ENCODE measurements around the gene MDM4. TPM values are rescaled to one million over a fixed set of nuclear protein-coding genes. Genes with fewer than 3 reads are reported as not detected.

MDM4 gene
- polyA plus RNA-seq, 1 experiment = 21.4 TPM

DNA sequence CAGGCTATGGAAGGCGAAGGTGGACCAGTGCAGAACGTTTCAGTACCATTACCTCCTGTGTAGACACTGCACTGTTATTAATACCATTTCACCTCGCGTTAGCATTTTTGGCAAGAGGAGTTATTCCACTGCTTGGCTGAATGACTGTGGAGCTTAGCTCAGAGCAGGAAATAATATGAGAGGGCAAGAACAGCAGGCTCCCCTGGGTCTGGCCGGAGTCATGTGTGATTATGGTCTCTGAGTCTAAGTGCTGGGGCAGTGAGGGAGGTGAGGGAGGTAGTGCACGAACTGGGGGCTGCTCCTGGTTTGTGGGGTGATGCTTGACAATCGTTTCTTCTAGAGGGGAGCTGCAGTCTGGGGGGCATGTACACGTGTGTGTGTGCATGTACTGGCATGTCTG, 82.9 kb downstream of the MDM4 start:
- peaks cover 40% of the 10 kb centered on the region for H3K27me3 ChIP-seq (ENCODE audit: control insufficient read depth, insufficient read depth, low read length)
- ChIA-PET CTCF (interaction anchor here (1.7 kb wide), 1 partner anchor 148 kb away, joined by 5 read pairs; no protein-coding TSS in a partner anchor), POLR2A (no interaction called here)
- no peaks in the 10 kb centered on the region; the same call in 1 of the 2 replicates for H3K9me3 ChIP-seq (ENCODE audit: control insufficient read depth, insufficient read depth, low read length)
- DNase-seq (ENCODE audit: low read depth, low spot score) = no peak
- TF ChIP-seq, protein P1, sequence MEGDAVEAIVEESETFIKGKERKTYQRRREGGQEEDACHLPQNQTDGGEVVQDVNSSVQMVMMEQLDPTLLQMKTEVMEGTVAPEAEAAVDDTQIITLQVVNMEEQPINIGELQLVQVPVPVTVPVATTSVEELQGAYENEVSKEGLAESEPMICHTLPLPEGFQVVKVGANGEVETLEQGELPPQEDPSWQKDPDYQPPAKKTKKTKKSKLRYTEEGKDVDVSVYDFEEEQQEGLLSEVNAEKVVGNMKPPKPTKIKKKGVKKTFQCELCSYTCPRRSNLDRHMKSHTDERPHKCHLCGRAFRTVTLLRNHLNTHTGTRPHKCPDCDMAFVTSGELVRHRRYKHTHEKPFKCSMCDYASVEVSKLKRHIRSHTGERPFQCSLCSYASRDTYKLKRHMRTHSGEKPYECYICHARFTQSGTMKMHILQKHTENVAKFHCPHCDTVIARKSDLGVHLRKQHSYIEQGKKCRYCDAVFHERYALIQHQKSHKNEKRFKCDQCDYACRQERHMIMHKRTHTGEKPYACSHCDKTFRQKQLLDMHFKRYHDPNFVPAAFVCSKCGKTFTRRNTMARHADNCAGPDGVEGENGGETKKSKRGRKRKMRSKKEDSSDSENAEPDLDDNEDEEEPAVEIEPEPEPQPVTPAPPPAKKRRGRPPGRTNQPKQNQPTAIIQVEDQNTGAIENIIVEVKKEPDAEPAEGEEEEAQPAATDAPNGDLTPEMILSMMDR (IDR thresholded peaks at IDR 0.05; ENCODE audit: low read depth, low read length) = no peak
- no peak overlapping the region for H3K27ac ChIP-seq (ENCODE audit: low read depth, low read length)
- H3K4me3 ChIP-seq (ENCODE audit: low read depth, low read length) = no peak overlapping the region

DNA sequence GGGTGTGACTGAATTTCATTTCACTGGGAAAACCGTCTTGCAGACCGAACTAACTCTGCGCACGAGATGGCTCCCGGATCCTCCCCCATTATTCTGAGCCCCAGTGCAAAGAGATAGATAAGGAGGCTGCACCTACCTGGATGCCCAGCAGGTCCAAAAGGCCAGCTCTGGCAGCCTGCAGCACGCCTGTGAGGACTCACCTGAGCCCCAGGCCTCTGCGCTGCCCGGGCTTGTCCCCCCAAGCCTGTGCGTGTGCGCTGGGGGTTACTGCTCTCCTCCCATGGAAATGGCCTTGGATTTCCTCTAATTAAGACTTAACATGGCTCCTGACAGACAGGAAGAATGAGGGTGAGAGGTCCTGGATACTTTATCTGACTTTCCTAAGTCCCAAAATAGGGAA, 83.4 kb downstream of the MDM4 start:
- Histone ChIP-seq H3K27me3 (ENCODE audit: control insufficient read depth, insufficient read depth, low read length) (peaks cover 41% of the 10 kb centered on the region), H3K27ac (ENCODE audit: low read depth, low read length) (no peak overlapping the region), H3K4me3 (ENCODE audit: low read depth, low read length) (no peak overlapping the region), H3K9me3 (ENCODE audit: control insufficient read depth, insufficient read depth, low read length) (no peaks in the 10 kb centered on the region; the same call in 1 of the 2 replicates)
- no peak for DNase-seq (ENCODE audit: low read depth, low spot score)
- POLR2A ChIA-PET = no interaction called here
- TF ChIP-seq, protein P1 (IDR thresholded peaks at IDR 0.05; ENCODE audit: low read depth, low read length) = no peak
- CTCF ChIA-PET = no interaction called here

DNA sequence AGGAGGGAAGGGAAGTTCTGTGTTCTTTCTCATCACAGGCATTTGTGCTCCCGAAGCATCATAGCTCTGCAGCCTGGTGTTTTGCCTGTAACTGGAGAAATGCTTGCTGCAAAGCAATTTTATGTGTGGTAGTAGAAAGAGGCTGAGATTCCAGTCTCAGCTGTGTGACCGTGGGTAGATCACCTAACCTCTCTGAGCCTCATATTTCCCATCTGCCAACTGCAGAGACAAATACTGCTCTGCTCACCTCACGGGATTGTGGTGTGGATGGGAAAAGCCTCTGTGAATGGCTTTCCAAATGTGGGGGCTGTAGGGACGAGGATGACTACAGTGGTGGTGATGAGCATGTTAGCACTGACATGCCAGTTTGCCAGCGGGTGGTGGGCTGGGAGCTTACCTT, 84.0 kb downstream of the MDM4 start:
- Histone ChIP-seq H3K9me3 (ENCODE audit: control insufficient read depth, insufficient read depth, low read length) (no peaks in the 10 kb centered on the region; the same call in 1 of the 2 replicates), H3K27me3 (ENCODE audit: control insufficient read depth, insufficient read depth, low read length) (peaks cover 46% of the 10 kb centered on the region), H3K4me3 (ENCODE audit: low read depth, low read length) (no peak overlapping the region), H3K27ac (ENCODE audit: low read depth, low read length) (no peak overlapping the region)
- CTCF ChIA-PET = interaction anchor here (0.6 kb wide), 1 partner anchor 658 kb away, joined by 3 read pairs; no protein-coding TSS in a partner anchor
- DNase-seq (ENCODE audit: low read depth, low spot score) = no peak
- POLR2A ChIA-PET = no interaction called here
- TF ChIP-seq, protein P1 (IDR thresholded peaks at IDR 0.05; ENCODE audit: low read depth, low read length) = no peak

DNA sequence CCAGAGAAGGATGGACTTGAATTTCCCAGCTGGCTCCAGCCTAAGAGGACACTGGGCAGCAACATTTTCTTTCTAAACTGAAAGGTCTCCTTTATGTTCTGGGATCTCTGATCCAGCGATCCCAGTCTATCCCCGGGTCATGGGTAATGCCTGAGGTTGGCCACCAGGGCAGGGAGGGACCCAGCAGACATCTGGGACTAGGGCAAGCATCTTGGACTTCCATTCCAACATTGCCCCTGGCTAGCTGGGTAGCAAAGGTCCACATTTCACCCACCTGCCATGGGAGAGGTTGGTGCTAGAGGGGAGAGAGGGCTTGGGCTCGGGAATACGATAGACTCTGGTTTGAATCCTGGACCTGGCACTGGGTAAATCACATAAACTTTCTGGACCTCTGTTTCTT, 84.8 kb downstream of the MDM4 start:
- no peak for DNase-seq (ENCODE audit: low read depth, low spot score)
- CTCF ChIA-PET = no interaction called here

DNA sequence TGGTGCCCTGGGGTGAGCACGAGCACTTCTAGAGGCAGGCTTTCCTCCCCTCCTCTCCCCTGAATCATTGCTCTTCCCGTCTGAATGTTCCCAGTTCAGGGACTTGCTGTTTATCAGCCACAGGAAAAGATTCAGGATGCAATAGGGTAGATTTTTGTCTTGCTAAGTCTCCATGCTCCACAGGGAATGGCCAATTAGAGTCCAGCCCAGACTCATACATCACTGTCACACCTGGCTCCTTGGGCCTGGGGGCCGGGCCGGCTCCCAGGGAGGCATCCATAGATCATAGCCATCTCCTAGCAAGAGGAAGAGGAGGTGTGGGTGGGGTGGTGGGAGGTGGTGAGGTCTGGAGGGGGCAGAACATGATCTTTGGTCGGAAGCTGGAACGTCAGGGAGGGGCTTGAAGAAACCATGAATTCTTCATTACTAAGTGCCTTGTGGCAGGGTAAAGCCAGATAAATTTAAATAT, 85.9 kb downstream of the MDM4 start:
- Histone ChIP-seq H3K27me3 (ENCODE audit: control insufficient read depth, insufficient read depth, low read length) (peaks cover 50% of the 10 kb centered on the region), H3K27ac (ENCODE audit: low read depth, low read length) (no peak overlapping the region), H3K4me3 (ENCODE audit: low read depth, low read length) (no peak overlapping the region), H3K9me3 (ENCODE audit: control insufficient read depth, insufficient read depth, low read length) (no peaks in the 10 kb centered on the region; the same call in 1 of the 2 replicates)
- DNase-seq (ENCODE audit: low read depth, low spot score) = no peak
- TF ChIP-seq, protein P1 (IDR thresholded peaks at IDR 0.05; ENCODE audit: low read depth, low read length) = no peak
- CTCF ChIA-PET = interaction anchor here (1.6 kb wide), 1 partner anchor 205 kb away, joined by 4 read pairs; no protein-coding TSS in a partner anchor
- POLR2A ChIA-PET = no interaction called here

More for the DNA sequence above, 84.8 kb downstream of the MDM4 start:
- TF ChIP-seq, protein P1 (IDR thresholded peaks at IDR 0.05; ENCODE audit: low read depth, low read length) = 0 out of 2 replicates have a peak, but pooled peaks have one; percentile 15
- Histone ChIP-seq H3K4me3 (ENCODE audit: low read depth, low read length) (no peak overlapping the region), H3K9me3 (ENCODE audit: control insufficient read depth, insufficient read depth, low read length) (no peaks in the 10 kb centered on the region; the same call in 1 of the 2 replicates), H3K27ac (ENCODE audit: low read depth, low read length) (no peak overlapping the region), H3K27me3 (ENCODE audit: control insufficient read depth, insufficient read depth, low read length) (peaks cover 52% of the 10 kb centered on the region)
- POLR2A ChIA-PET = no interaction called here
